ENCODE data around the gene CORO7.

Gene CORO7

DNA sequence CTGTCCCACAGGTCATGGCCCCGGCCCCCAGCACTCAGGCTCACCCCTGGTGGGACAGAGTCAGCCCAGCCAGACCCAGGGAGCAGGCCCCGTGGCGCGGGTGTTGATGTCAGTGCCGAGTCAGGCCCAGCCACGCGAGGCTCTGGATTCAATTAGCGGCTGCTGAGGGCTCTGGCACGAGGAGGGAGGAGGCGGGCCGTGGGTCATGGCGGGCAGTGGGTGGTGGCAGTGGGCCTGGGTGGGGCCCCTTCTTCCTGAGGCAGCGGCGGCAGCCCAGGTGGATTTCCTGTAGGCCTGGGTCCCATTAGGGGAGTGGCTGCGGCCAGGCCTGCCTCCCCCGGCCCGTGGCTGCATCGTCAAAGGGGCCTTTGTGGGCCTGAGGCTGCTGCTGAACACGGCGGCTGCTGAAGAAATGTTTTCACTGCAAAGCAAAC, 31.9 kb downstream of the CORO7 start:
- no peak for DNase-seq (ENCODE audit: low spot score)

DNA sequence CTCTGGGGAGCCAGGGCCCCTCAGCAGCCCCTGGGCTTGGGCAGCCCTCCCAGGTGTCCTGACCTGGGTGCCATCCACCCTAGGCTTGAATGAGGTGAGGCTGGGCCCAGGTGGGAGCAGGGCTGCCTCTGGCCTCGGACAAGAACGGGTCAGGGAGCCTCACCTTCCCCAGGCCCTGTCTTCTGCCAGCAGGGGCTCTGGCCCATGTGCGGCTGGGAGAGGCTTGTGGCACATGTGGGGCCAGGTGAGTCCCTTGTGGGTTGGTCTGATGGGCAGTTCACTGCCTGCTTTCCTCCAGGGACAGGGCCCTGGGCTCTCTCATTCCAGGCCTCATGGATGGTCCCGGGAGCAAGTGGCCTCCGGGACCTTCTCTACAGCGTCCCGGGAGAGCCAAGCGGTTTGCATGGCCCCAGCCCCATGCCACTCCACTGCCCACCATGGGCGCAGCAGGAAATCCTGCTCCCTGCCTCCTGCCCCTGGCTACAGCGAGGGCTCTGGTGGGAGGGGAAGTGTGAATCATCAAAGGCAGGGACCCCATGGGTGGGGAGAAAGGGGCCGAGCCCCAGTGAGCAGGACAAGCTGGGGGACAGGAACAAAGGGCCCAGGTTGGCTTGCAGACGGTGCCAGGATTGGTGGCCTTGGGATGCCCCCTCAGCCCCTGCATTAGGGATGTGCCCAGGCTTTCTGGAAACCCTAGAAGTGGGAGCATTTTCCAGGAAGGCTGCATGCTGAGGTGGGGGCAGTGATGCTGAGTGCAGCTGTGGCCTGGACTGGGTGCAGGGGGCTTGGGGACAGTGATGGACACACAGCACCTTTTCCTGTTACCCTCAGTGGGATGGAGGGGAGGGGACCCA, 32.6 kb downstream of the CORO7 start:
- DNase-seq (ENCODE audit: low spot score) = no peak

DNA sequence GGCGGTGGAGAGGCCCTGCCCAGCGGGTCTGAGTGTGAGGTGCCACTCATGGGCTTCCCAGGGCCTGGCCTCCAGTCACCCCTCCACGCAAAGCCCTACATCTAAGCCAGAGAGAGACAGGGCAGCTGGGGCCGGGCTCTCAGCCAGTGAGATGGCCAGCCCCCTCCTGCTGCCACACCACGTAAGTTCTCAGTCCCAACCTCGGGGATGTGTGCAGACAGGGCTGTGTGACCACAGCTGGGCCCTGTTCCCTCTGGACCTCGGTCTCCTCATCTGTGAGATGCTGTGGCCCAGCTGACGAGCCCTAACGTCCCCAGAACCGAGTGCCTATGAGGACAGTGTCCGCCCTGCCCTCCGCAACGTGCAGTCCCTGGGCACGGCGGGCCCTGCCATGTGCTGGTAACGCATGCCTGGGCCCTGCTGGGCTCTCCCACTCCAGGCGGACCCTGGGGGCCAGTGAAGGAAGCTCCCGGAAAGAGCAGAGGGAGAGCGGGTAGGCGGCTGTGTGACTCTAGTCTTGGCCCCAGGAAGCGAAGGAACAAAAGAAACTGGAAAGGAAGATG, 33.5 kb downstream of the CORO7 start:
- no peak for DNase-seq (ENCODE audit: low spot score)

DNA sequence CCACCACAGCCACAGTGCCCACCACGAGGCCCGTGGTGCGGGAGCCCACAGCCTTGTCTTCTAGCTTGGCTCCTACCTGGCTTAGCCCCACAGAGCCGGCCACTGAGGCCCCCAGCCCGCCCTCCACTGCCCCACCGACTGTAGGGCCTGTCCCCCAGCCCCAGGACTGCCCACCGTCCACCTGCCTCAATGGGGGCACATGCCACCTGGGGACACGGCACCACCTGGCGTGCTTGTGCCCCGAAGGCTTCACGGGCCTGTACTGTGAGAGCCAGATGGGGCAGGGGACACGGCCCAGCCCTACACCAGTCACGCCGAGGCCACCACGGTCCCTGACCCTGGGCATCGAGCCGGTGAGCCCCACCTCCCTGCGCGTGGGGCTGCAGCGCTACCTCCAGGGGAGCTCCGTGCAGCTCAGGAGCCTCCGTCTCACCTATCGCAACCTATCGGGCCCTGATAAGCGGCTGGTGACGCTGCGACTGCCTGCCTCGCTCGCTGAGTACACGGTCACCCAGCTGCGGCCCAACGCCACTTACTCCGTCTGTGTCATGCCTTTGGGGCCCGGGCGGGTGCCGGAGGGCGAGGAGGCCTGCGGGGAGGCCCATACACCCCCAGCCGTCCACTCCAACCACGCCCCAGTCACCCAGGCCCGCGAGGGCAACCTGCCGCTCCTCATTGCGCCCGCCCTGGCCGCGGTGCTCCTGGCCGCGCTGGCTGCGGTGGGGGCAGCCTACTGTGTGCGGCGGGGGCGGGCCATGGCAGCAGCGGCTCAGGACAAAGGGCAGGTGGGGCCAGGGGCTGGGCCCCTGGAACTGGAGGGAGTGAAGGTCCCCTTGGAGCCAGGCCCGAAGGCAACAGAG, 34.2 kb downstream of the CORO7 start:
- DNase-seq (ENCODE audit: low spot score) = no peak

DNA sequence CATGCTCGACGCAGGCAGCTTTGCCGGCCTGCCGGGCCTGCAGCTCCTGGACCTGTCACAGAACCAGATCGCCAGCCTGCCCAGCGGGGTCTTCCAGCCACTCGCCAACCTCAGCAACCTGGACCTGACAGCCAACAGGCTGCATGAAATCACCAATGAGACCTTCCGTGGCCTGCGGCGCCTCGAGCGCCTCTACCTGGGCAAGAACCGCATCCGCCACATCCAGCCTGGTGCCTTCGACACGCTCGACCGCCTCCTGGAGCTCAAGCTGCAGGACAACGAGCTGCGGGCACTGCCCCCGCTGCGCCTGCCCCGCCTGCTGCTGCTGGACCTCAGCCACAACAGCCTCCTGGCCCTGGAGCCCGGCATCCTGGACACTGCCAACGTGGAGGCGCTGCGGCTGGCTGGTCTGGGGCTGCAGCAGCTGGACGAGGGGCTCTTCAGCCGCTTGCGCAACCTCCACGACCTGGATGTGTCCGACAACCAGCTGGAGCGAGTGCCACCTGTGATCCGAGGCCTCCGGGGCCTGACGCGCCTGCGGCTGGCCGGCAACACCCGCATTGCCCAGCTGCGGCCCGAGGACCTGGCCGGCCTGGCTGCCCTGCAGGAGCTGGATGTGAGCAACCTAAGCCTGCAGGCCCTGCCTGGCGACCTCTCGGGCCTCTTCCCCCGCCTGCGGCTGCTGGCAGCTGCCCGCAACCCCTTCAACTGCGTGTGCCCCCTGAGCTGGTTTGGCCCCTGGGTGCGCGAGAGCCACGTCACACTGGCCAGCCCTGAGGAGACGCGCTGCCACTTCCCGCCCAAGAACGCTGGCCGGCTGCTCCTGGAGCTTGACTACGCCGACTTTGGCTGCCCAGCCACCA, 35.1 kb downstream of the CORO7 start:
- DNase-seq (ENCODE audit: low spot score) = peak; percentile 55

- no peak for DNase-seq (ENCODE audit: low spot score)
These were observed 36.0 kb downstream of the CORO7 start for GRCh38 chr16:4380119-4381063.

- no peak for DNase-seq (ENCODE audit: low spot score)
These were observed 37.3 kb downstream of the CORO7 start for GRCh38 chr16:4378999-4379690.

DNA sequence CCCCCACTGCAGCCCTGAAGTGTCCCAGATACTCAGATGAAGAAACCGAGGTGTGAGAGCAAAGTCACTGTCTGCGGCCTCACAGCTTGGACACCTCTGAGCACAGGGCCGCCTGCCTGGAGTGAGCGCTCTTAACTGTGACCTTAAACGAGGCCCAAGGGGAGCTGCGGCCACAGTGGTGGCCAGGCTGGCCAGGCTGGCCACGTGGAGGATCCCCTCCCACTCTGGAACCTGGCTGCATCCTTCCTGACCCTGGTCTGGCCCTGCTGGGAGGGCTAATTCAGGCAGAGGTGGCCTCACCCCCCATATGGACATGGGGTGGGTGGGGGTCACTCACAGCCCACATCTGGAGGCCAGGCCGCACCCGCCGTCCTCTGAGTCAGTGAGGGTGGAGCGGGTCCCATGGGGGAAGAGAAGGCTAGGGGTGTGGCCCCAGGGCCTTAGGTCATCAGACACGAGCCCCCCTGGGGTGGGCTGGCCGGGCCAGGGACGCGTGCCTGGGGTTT, 38.2 kb downstream of the CORO7 start:
- DNase-seq (ENCODE audit: low spot score) = no peak

DNA sequence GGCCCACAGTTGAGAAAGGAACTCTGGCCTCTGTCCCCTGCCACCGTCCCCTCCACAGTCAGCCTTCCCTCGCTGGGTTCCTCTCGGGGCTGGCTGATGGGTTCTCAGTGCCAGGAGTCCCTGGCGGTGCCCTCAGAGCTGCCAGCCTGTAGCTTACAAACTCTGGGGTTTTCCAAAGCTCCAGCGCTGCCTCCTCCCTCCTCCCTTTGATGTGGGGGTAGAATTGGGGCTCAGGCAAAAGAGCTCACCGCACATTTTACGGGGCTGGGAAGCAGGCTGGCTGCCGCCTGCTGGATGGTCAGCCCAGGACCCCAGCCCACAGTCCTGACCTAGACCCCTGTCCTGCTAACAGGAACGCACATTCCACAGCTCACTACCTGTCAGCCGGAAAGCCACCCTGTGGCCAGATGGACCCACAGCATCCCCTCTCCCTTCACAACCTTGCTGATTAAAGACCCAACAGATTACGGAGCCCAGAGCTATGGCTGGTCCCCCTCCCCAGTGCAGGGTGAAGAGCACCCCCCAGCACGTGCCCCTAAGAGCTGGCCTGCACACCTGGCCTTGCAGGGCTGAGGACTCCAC, 38.7 kb downstream of the CORO7 start:
- no peak for DNase-seq (ENCODE audit: low spot score)

GRCh38 chr16:4376893-4377572, 39.4 kb downstream of the CORO7 start:
- DNase-seq (ENCODE audit: low spot score) = no peak

- peak; percentile 85 for DNase-seq (ENCODE audit: low spot score)
These were observed 40.1 kb downstream of the CORO7 start for GRCh38 chr16:4376126-4376892.

DNA sequence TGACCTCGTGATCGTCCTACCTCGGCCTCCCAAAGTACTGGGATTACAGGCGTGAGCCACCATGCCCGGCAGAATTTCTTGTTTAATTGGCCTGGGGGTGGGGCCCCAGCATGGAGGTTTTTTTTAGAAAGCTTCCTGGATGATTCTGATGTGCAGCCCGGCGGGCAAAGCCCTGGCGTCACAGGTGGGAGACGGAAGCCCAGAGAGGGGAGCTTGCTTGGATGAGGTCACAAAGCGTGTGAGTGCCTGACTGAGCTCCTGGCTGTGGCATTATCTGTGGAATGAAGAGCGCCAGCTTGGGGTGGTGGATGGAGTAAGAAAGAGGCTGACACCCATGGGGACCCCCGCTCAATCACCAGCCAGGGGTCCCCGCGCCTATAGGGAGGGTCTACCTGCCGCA, 40.7 kb downstream of the CORO7 start:
- no peak for DNase-seq (ENCODE audit: low spot score)

GRCh38 chr16:4373909-4374742, 42.3 kb downstream of the CORO7 start:
- DNase-seq (ENCODE audit: low spot score) = no peak

DNA sequence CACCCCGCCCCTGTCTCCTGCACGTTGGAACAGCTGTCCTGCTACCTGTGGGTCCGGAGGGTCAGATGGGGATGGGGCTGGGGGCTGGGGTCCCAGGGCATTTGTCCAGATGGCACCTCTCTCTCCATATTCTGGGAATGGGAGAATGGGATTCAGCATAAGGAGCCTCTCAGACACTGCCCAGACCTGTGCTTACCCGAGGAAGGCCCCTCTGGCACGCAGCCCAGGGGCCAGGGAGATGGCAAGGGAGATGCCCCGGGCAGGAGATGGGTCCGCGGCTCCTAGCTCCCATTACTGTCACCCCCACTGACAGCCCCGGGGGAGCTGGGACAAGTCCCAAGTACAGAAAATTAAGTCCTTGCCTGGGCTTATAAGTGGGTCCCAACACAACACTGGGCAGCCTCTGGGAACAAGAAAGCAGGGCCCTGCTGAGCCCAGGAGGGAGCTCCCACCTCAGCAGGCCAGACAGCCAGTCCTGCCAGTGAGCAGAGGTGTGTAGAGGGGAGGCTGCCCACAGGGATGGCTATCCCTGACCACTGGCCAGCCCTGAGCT, 43.0 kb downstream of the CORO7 start:
- no peak for DNase-seq (ENCODE audit: low spot score)

DNA sequence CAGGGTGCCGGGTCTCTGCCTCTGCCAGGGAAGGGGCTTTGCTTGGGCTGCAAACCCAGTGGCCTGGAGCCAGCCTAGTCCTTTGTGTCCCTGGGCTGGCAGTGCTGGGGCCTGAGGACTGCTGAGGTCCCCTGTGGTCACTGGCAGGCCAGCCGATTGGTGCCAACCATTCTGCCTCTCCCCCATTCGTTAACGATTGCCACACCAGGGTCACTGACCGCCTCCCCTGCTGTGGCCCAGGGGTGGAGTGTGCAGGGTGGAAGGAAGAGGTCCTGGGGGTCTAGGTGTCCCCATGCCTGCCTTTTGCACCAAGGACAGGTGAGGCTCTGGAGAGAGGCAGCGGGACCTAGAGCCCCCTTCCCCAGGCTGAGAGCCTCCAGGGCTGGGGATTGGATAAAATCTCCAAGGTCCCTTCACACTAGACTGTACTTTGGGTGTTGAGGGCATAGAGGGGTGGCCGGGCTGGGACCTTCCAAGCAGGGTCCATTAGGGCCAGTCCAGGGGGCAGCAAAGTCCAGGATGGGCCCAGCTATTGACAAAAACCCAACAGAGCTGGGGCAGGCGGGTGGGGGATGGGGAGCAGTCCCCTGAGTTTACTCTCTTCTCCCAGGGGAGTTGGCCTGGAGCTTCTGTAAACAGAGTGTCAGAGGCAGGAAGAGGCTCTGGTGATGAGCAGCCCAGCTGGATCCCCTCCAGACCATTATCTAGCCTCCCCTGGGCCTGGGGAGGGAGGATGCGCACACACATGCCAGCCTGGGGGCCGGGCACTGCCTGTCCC, 43.6 kb downstream of the CORO7 start:
- DNase-seq (ENCODE audit: low spot score) = no peak

GRCh38 chr16:4372001-4372577, 44.3 kb downstream of the CORO7 start:
- no peak for DNase-seq (ENCODE audit: low spot score)

Data from globus pallidus (tissue), 1 donor.